Measurements from ENCODE around the gene KIF16B.

- no peak for TF ChIP-seq OSR1 (CRISPR knock-in tag; IDR thresholded peaks at IDR 0.05)
- TF ChIP-seq ESRRG (CRISPR knock-in tag; IDR thresholded peaks at IDR 0.05): no peak
Observed at GRCh38 chr20:16411361-16411760, 161.9 kb downstream of the KIF16B start.

Data from SK-N-SH treated with all-trans-retinoic acid at 6 μM for 48 hours (cell line).